IMR-90 (cell line): ENCODE measurements around the gene CELF6.

ENCODE experiments used
- BHLHE40 ChIP-seq: fragments of 150-350 bp; IDR thresholded peaks from 2 replicates; pipeline ENCODE4 v1.6.1; 2016; ENCODE audit warnings: mild to moderate bottlenecking, low read depth, low read length
- FOS ChIP-seq: fragments of 150-350 bp; IDR thresholded peaks from 2 replicates; pipeline ENCODE4 v1.6.1; 2016; ENCODE audit warnings: low read depth, low read length
- MAFK ChIP-seq: IDR thresholded peaks from 2 replicates; pipeline ENCODE4 v1.6.1; 2012; ENCODE audit warnings: low read depth, low read length, improper control_type of control experiment
- MAZ ChIP-seq: IDR thresholded peaks from 2 replicates; pipeline ENCODE4 v1.6.1; 2012; ENCODE audit warnings: low read depth, mild to moderate bottlenecking, low read length, improper control_type of control experiment, moderate library complexity, borderline replicate concordance
- MXI1 ChIP-seq: IDR thresholded peaks from 2 replicates; pipeline ENCODE4 v1.6.1; 2012; ENCODE audit warnings: low read depth, mild to moderate bottlenecking, low read length, moderate library complexity, borderline replicate concordance
- NFE2L2 ChIP-seq: fragments of 150-350 bp; IDR thresholded peaks from 2 replicates; pipeline ENCODE4 v1.6.1; 2016; ENCODE audit warnings: low read depth, mild to moderate bottlenecking, low read length
- POLR2A ChIP-seq: IDR thresholded peaks from 2 replicates; pipeline ENCODE4 v1.6.1; 2012; ENCODE audit warnings: mild to moderate bottlenecking, low read depth, low read length
- RFX5 ChIP-seq: IDR thresholded peaks from 2 replicates; pipeline ENCODE4 v1.8.0; 2012; ENCODE audit warnings: low read depth, mild to moderate bottlenecking, low read length, moderate library complexity
- TF ChIP-seq, protein P1 (sequence below): conservative IDR thresholded peaks from 2 replicates; pipeline ENCODE4 v1.5.1; 2012; ENCODE audit warnings: mild to moderate bottlenecking, low read depth, low read length, improper control_type of control experiment
- TF ChIP-seq, protein P2 (sequence below): fragments of 150-350 bp; IDR thresholded peaks from 2 replicates; pipeline ENCODE4 v1.6.1; 2017; ENCODE audit warnings: mild to moderate bottlenecking, antibody characterized with exemption, low read length, low read depth

DNA sequence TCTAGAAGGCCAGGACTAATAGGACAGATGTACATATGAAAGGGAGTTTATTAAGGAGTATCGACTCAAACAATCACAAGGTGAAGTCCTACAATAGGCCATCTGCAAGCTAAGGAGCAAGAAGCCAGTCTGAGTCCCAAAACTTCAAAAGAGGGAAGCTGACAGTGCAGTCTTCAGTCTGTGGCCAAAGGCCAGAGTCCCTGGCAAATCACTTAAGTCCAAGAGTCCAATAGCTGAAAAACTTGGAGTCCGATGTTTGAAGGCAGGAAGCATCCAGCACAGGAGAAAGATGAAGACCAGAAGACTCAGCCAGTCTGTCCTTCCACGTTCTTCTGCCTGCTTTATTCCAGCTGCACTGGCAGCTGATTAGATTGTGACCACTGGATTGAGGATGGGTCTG, 11.1 kb upstream of the CELF6 start:
- TF ChIP-seq, protein P1, sequence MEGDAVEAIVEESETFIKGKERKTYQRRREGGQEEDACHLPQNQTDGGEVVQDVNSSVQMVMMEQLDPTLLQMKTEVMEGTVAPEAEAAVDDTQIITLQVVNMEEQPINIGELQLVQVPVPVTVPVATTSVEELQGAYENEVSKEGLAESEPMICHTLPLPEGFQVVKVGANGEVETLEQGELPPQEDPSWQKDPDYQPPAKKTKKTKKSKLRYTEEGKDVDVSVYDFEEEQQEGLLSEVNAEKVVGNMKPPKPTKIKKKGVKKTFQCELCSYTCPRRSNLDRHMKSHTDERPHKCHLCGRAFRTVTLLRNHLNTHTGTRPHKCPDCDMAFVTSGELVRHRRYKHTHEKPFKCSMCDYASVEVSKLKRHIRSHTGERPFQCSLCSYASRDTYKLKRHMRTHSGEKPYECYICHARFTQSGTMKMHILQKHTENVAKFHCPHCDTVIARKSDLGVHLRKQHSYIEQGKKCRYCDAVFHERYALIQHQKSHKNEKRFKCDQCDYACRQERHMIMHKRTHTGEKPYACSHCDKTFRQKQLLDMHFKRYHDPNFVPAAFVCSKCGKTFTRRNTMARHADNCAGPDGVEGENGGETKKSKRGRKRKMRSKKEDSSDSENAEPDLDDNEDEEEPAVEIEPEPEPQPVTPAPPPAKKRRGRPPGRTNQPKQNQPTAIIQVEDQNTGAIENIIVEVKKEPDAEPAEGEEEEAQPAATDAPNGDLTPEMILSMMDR: no peak
- TF ChIP-seq, protein P2, sequence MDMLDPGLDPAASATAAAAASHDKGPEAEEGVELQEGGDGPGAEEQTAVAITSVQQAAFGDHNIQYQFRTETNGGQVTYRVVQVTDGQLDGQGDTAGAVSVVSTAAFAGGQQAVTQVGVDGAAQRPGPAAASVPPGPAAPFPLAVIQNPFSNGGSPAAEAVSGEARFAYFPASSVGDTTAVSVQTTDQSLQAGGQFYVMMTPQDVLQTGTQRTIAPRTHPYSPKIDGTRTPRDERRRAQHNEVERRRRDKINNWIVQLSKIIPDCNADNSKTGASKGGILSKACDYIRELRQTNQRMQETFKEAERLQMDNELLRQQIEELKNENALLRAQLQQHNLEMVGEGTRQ: no peak
- no peak for TF ChIP-seq RFX5
- no peak for TF ChIP-seq POLR2A
- TF ChIP-seq MAFK: no peak
- no peak for TF ChIP-seq FOS
- no peak for TF ChIP-seq NFE2L2
- no peak for TF ChIP-seq MXI1
- no peak for TF ChIP-seq MAZ
- TF ChIP-seq BHLHE40: no peak
